Osteoblast (primary cell): ENCODE measurements around the gene THOC7. TPM values are rescaled to one million over a fixed set of nuclear protein-coding genes. Genes with fewer than 3 reads are reported as not detected.
A peak's percentile ranks its signal among the peaks of the same experiment; 100 is the strongest.

Experiments used
- DNase-seq: peaks from one replicate; pipeline ENCODE4 v3.0.0; 2011; ENCODE audit warnings: low spot score, mixed read lengths; ENCODE audit not compliant: insufficient read length; ENCODE audit errors: missing footprints
- H2AFZ ChIP-seq: 2 replicates; pipeline ENCODE4 v1.6.0; 2011; ENCODE audit warnings: mild to moderate bottlenecking, low read length
- H3K27ac ChIP-seq: 2 replicates; pipeline ENCODE4 v1.5.1; 2011; ENCODE audit warnings: mild to moderate bottlenecking, low read depth, low read length, moderate library complexity
- H3K27me3 ChIP-seq: 2 replicates; pipeline ENCODE4 v1.6.0; 2012; ENCODE audit warnings: mild to moderate bottlenecking, control low read depth, inconsistent platforms, low read length, moderate library complexity; ENCODE audit not compliant: insufficient read depth
- H3K36me3 ChIP-seq: 2 replicates; pipeline ENCODE4 v1.5.1; 2011; ENCODE audit warnings: mild to moderate bottlenecking, low read length, control low read depth, moderate library complexity; ENCODE audit not compliant: insufficient read depth
- H3K4me1 ChIP-seq: 2 replicates; pipeline ENCODE4 v1.5.1; 2011; ENCODE audit warnings: mild to moderate bottlenecking, low read length, control low read depth, moderate library complexity; ENCODE audit not compliant: insufficient read depth
- H3K4me2 ChIP-seq: 2 replicates; pipeline ENCODE4 v1.6.0; 2011; ENCODE audit warnings: mild to moderate bottlenecking, low read length; ENCODE audit not compliant: insufficient read depth
- H3K4me3 ChIP-seq: fragments of 200-600 bp; sonication (generic); 3 replicates; pipeline ENCODE4 v1.5.1; 2012; ENCODE audit warnings: mild to moderate bottlenecking, low read length, inconsistent platforms; ENCODE audit not compliant: insufficient read depth
- H3K79me2 ChIP-seq: 2 replicates; pipeline ENCODE4 v1.6.0; 2012; ENCODE audit warnings: mild to moderate bottlenecking, low read length, control low read depth, inconsistent platforms; ENCODE audit not compliant: insufficient read depth
- H3K9me3 ChIP-seq: 2 replicates; pipeline ENCODE4 v1.5.1; 2011; ENCODE audit warnings: low read depth, low read length, control low read depth
- H4K20me1 ChIP-seq: 2 replicates; pipeline ENCODE4 v1.6.0; 2012; ENCODE audit warnings: mild to moderate bottlenecking, low read length, control low read depth; ENCODE audit not compliant: insufficient read depth
- total RNA-seq: library from RNA; depleted of rRNA; stranded (reverse); fragments of >200 nt; gene quantifications from 2 replicates; pipeline ENCODE4 v1.2.3, GENCODE V29; 2012
- TF ChIP-seq, protein P1 (sequence below): IDR thresholded peaks from 2 replicates; pipeline ENCODE4 v1.5.1; 2011; ENCODE audit warnings: mild to moderate bottlenecking, low read depth, low read length, moderate library complexity; ENCODE audit errors: extremely low read depth

The THOC7 gene
- total RNA-seq, 1 donor = 42.3 TPM

DNA sequence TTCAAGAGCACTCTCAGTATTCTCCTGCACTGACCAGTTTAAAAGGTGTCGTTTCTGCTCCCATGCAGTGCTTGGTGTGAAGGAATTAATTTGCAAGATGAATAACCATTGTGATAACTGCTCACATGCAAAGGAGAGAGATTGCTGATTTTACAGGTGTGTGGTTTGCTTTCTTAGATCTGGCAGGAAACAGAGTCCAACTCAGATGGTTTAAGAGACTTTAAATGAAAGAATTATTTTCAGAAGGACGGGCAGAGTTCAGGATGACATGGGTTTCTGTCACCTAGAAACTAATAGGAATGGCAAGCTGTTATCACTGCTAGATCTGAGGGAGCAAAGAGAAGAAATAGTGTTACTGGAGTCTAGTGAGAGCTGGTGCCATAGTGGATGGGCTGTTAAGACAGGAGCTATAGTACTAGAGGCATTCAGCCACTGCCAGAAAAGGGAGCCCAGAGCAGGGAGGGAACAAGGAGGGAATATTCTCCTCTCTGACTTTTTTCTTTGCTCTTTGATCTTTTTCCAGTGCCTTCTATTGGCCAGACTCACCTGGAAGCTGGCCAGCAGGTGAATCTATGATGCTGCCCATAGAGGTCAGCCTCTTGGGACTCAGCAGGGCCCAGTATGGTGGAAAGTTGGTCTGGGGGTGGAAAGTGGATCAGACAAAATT lies 14.9 kb upstream of the THOC7 start:
- Histone ChIP-seq H3K4me1 (peaks cover 25% of the 10 kb centered on the region), H3K36me3 (no peaks in the 10 kb centered on the region), H3K79me2 (peaks cover 93% of the 10 kb centered on the region), H3K4me2 (peak overlapping the region; percentile 25), H4K20me1 (peaks cover 50% of the 10 kb centered on the region), H3K27ac (no peak overlapping the region), H3K27me3 (no peaks in the 10 kb centered on the region), H3K4me3 (no peak overlapping the region), H3K9me3 (no peaks in the 10 kb centered on the region), H2AFZ (no peak overlapping the region)
- DNase-seq = no peak
- TF ChIP-seq, protein P1, sequence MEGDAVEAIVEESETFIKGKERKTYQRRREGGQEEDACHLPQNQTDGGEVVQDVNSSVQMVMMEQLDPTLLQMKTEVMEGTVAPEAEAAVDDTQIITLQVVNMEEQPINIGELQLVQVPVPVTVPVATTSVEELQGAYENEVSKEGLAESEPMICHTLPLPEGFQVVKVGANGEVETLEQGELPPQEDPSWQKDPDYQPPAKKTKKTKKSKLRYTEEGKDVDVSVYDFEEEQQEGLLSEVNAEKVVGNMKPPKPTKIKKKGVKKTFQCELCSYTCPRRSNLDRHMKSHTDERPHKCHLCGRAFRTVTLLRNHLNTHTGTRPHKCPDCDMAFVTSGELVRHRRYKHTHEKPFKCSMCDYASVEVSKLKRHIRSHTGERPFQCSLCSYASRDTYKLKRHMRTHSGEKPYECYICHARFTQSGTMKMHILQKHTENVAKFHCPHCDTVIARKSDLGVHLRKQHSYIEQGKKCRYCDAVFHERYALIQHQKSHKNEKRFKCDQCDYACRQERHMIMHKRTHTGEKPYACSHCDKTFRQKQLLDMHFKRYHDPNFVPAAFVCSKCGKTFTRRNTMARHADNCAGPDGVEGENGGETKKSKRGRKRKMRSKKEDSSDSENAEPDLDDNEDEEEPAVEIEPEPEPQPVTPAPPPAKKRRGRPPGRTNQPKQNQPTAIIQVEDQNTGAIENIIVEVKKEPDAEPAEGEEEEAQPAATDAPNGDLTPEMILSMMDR = no peak

DNA sequence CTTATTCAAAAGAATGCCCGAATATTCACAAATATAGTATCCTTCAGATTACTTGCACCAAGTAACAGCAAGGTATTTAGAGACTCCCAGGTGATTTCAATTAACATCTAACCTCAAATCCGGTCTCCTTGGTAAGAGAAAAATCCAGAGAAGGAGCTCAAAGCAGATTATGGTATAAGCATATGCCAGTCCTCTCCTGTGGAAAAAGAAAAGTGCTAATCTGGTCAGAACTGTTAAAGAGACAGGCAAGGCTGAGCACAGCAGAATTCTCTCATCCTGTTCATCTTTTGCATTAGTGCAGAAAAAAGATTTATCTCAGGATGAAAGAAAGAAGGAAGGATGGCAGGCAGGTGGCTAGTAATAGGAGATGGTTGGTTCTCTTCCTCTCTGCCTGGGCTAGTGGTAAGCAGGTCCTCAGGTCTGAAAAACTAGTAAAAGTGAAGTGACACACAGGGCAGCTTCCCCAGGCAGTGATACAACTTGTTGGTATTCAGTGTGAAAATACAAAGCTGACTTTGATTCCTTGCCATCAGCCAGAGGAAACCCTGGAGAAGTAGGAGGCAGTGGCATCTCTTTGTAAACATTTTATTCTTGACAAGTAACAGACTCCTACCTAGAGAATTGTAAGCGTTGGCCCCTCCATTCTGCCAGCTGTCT lies 14.3 kb upstream of the THOC7 start:
- no peak overlapping the region for H3K27ac ChIP-seq
- H3K4me1 ChIP-seq = peaks cover 25% of the 10 kb centered on the region
- peak overlapping the region; percentile 25 for H3K4me2 ChIP-seq
- H3K79me2 ChIP-seq = peaks cover 93% of the 10 kb centered on the region
- peaks cover 53% of the 10 kb centered on the region for H4K20me1 ChIP-seq
- TF ChIP-seq, protein P1 = no peak
- DNase-seq = peak; percentile 83
- no peaks in the 10 kb centered on the region for H3K9me3 ChIP-seq
- H2AFZ ChIP-seq = no peak overlapping the region
- H3K36me3 ChIP-seq = no peaks in the 10 kb centered on the region
- H3K27me3 ChIP-seq = no peaks in the 10 kb centered on the region
- H3K4me3 ChIP-seq = no peak overlapping the region

DNA sequence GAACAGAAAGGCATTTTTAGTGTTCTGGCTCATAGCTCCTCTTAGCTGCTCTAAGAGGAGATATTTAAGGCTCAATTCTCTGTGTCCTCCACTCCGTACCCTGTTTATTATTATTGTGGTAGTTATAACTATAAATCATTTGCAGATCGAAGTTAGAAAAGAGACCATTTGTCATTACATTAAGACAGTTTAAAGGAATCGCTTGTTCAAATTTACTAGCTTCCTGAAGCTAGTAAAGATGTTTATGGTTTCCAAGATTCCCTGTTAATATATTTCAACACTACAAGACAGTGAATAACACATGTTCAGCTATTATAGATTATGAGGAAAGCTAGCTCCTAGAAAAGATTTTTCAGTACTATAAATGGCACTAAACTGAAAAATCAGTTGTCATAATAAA lies 12.7 kb upstream of the THOC7 start:
- no peaks in the 10 kb centered on the region for H3K36me3 ChIP-seq
- H3K27ac ChIP-seq = no peak overlapping the region
- no peaks in the 10 kb centered on the region for H3K9me3 ChIP-seq
- no peak overlapping the region for H3K4me3 ChIP-seq
- peaks cover 37% of the 10 kb centered on the region for H3K4me1 ChIP-seq
- H2AFZ ChIP-seq = no peak overlapping the region
- H4K20me1 ChIP-seq = peaks cover 51% of the 10 kb centered on the region
- TF ChIP-seq, protein P1 = no peak
- DNase-seq = no peak
- H3K79me2 ChIP-seq = peaks cover 84% of the 10 kb centered on the region
- H3K4me2 ChIP-seq = no peak overlapping the region
- no peaks in the 10 kb centered on the region for H3K27me3 ChIP-seq

DNA sequence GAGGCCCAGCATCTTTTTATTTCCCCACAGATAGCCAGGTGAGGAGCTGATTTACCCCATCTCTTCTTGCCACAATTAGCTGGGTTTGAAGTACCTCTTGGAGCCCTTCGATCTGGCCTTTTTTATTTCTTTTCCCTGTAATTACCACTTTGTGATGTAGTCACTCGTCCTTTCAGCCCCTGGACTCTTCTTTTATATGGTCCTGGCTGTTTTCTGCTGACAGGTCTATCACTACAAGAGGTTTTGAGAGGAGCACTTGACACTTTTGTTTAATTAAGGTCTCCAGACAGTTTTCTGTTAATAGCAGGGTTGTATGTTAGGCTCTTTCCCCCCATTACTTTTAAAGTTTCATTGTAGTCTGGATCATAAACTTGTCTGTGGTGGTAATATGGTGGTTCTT lies 11.9 kb upstream of the THOC7 start:
- H2AFZ ChIP-seq = no peak overlapping the region
- TF ChIP-seq, protein P1 = no peak
- H3K4me3 ChIP-seq = no peak overlapping the region
- H3K4me1 ChIP-seq = peaks cover 45% of the 10 kb centered on the region
- no peak overlapping the region for H3K27ac ChIP-seq
- peaks cover 84% of the 10 kb centered on the region for H3K79me2 ChIP-seq
- no peaks in the 10 kb centered on the region for H3K9me3 ChIP-seq
- no peaks in the 10 kb centered on the region for H3K27me3 ChIP-seq
- H3K4me2 ChIP-seq = no peak overlapping the region
- no peak for DNase-seq
- peaks cover 47% of the 10 kb centered on the region for H4K20me1 ChIP-seq
- no peaks in the 10 kb centered on the region for H3K36me3 ChIP-seq
